Measurements from ENCODE around the gene ZNF316. TPM values are rescaled to one million over a fixed set of nuclear protein-coding genes. Genes with fewer than 3 reads are reported as not detected.

ZNF316 gene
- 10 to 100 TPM in 3 of 4 donors, 1 to 10 TPM in 1; 5.7 to 31.5 (median 11.7) TPM for total RNA-seq

DNA sequence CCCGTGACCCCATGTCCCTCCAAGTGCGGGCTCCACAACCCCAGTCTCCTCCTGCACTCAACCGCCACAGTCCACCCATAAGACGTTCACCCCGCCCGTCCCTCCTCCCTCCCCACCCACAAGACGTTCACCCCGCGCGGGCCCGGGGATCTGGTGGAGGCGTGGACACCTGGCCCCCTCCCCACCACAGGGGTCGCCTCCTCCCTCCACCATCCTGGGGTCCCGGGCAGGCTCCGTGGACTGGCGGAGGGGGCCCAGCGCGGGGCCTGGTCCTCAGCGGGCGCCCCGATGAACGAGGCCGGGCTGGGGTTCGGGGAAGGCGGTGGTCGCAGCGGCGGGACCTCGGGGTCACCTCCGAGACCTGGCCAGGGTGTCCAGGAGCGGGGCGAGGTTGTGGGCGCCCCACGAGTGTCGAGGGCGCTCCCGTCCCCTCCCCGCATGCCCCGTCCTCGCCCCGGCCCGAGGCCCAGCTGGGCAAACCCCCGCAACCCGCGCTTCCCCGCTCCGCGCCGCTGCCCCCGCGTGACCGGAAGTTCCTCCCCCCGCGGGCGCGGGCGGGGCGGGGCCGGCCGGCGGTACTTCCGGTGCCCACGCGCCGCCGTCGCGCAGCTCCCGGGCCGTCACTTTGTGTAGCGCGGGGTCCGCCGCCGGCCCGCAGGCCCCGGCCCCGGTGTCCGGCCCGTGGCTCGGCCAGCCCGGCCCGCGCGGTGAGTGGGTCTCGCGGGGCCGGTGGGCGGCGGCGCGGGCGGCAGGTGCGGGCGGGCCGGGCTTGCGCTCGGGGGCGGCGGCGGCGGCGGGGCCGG is at the start of gene ZNF316:
Gene ZNF316 (plus strand): TSS at position 578 of the 803 bp plus-strand sequence. CDS start 5,092 bp downstream, outside the sequence.
- TF ChIP-seq, protein P1, sequence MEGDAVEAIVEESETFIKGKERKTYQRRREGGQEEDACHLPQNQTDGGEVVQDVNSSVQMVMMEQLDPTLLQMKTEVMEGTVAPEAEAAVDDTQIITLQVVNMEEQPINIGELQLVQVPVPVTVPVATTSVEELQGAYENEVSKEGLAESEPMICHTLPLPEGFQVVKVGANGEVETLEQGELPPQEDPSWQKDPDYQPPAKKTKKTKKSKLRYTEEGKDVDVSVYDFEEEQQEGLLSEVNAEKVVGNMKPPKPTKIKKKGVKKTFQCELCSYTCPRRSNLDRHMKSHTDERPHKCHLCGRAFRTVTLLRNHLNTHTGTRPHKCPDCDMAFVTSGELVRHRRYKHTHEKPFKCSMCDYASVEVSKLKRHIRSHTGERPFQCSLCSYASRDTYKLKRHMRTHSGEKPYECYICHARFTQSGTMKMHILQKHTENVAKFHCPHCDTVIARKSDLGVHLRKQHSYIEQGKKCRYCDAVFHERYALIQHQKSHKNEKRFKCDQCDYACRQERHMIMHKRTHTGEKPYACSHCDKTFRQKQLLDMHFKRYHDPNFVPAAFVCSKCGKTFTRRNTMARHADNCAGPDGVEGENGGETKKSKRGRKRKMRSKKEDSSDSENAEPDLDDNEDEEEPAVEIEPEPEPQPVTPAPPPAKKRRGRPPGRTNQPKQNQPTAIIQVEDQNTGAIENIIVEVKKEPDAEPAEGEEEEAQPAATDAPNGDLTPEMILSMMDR (IDR thresholded peaks at IDR 0.05; ENCODE audit: low read depth), result no peak

- TF ChIP-seq, protein P1 (IDR thresholded peaks at IDR 0.05; ENCODE audit: low read depth), result no peak
Measured at GRCh38 chr7:6588566-6588965, 48.6 kb upstream of the ZNF316 start.

DNA sequence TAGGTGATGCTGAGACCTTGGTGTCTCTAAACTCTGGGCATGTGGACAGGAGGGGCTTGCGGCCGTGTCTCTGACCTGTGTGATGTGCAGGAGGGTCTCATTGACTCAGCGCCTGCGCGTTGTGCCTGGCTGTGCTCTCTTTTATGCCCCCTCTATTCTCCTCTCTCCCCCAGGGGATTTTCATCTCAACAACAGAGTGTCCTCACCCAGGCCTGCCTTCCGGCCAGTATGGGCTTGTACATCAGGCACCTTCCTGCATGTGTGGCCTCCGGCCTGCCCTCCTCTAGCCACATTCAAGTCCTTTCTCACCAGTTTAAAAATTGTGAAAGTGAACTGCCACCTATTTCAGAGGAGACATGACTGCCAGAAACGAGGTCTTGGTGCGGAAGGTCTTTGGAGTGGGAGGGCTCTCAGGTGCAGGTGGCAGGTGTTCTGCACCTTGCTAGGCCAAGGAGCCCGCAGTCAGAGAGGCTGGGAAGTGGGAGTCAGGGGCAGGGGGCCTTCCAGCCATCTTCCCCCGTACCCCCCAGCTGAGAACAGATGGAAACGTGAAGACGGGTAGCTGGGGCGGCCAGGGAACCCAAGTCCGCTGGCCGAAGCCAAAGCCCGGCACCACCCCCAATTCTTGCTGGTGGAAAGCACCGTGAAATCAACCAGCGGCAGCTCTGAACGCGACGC is 47.8 kb upstream of the ZNF316 start:
- TF ChIP-seq, protein P1 (IDR thresholded peaks at IDR 0.05; ENCODE audit: low read depth), result no peak

- TF ChIP-seq, protein P1 (IDR thresholded peaks at IDR 0.05; ENCODE audit: low read depth), result no peak
Measured at GRCh38 chr7:6589829-6590644, 47.1 kb upstream of the ZNF316 start, which contains the start of gene INTS15. Gene INTS15 (plus strand): TSS chr7:6590021. CDS start chr7:6590284, 263 bp downstream.

GRCh38 chr7:6590645-6591110 is 46.4 kb upstream of the ZNF316 start:
- TF ChIP-seq, protein P1 (IDR thresholded peaks at IDR 0.05; ENCODE audit: low read depth), result no peak

- TF ChIP-seq, protein P1 (IDR thresholded peaks at IDR 0.05; ENCODE audit: low read depth), result no peak
Measured at GRCh38 chr7:6600093-6600492, 37.0 kb upstream of the ZNF316 start.
